Nephron progenitor cell (in vitro differentiated cells): Measurements from ENCODE around the gene NCS1.

Source experiments
- DNase-seq: peaks from one replicate; pipeline ENCODE4 v3.0.0; 2021
- H3K27ac Mint-ChIP-seq: 2 replicates; pipeline ENCODE4 v1.8.0; 2021; ENCODE audit warnings: mild to moderate bottlenecking, moderate library complexity, mixed read lengths
- H3K27me3 Mint-ChIP-seq: 2 replicates; pipeline ENCODE4 v1.8.0; 2021; ENCODE audit warnings: mild to moderate bottlenecking, low read depth, mixed read lengths; ENCODE audit not compliant: poor library complexity
- H3K36me3 Mint-ChIP-seq: 2 replicates; pipeline ENCODE4 v1.8.0; 2021; ENCODE audit warnings: low read depth, mixed read lengths
- H3K4me1 Mint-ChIP-seq: 2 replicates; pipeline ENCODE4 v1.8.0; 2021; ENCODE audit warnings: mixed read lengths
- H3K4me3 Mint-ChIP-seq: 2 replicates; pipeline ENCODE4 v1.8.0; 2021; ENCODE audit warnings: mild to moderate bottlenecking, moderate library complexity, mixed read lengths
- H3K9me3 Mint-ChIP-seq: 2 replicates; pipeline ENCODE4 v1.8.0; 2021; ENCODE audit warnings: mild to moderate bottlenecking, moderate library complexity, mixed read lengths
- CTCF ChIP-seq: fragments of 200-600 bp; sonication (generic); IDR thresholded peaks from 2 replicates; pipeline ENCODE4 v1.5.0; 2021; ENCODE audit warnings: antibody characterized with exemption

NCS1 gene

GRCh38 chr9:130208600-130209347 lies 36.6 kb downstream of the NCS1 start:
- H3K36me3 Mint-ChIP-seq = no peaks in the 10 kb centered on the region
- DNase-seq = no peak
- H3K9me3 Mint-ChIP-seq = no peaks in the 10 kb centered on the region
- peak overlapping the region; percentile 36 for H3K4me3 Mint-ChIP-seq
- no peaks in the 10 kb centered on the region for H3K27me3 Mint-ChIP-seq
- TF ChIP-seq CTCF = no peak
- peaks cover 70% of the 10 kb centered on the region for H3K4me1 Mint-ChIP-seq
- H3K27ac Mint-ChIP-seq = peak overlapping the region; percentile 88

- Mint-ChIP-seq H3K9me3 (no peaks in the 10 kb centered on the region), H3K27ac (peak overlapping the region; percentile 58), H3K4me1 (peaks cover 76% of the 10 kb centered on the region), H3K4me3 (peak overlapping the region; percentile 36), H3K27me3 (peaks cover 3% of the 10 kb centered on the region), H3K36me3 (no peaks in the 10 kb centered on the region)
- no peak for DNase-seq
- TF ChIP-seq CTCF = no peak
Measured at GRCh38 chr9:130209422-130209821, 37.2 kb downstream of the NCS1 start.

GRCh38 chr9:130211548-130212226 lies 39.5 kb downstream of the NCS1 start:
- DNase-seq = no peak
- H3K27ac Mint-ChIP-seq = no peak overlapping the region
- peaks cover 89% of the 10 kb centered on the region for H3K4me1 Mint-ChIP-seq
- peaks cover 7% of the 10 kb centered on the region for H3K27me3 Mint-ChIP-seq
- no peak overlapping the region for H3K4me3 Mint-ChIP-seq
- no peaks in the 10 kb centered on the region for H3K9me3 Mint-ChIP-seq
- TF ChIP-seq CTCF = no peak
- no peaks in the 10 kb centered on the region for H3K36me3 Mint-ChIP-seq

- peaks cover 84% of the 10 kb centered on the region for H3K4me1 Mint-ChIP-seq
- no peak for TF ChIP-seq CTCF
- H3K36me3 Mint-ChIP-seq = no peaks in the 10 kb centered on the region
- H3K4me3 Mint-ChIP-seq = no peak overlapping the region
- H3K27me3 Mint-ChIP-seq = peaks cover 7% of the 10 kb centered on the region
- no peak for DNase-seq
- peak overlapping the region; percentile 83 for H3K27ac Mint-ChIP-seq
- no peaks in the 10 kb centered on the region for H3K9me3 Mint-ChIP-seq
Measured at GRCh38 chr9:130212543-130213297, 40.5 kb downstream of the NCS1 start.

- Mint-ChIP-seq H3K36me3 (peaks cover 4% of the 10 kb centered on the region), H3K4me3 (peak overlapping the region; percentile 0), H3K27me3 (peaks cover 7% of the 10 kb centered on the region), H3K27ac (peak overlapping the region; percentile 83), H3K4me1 (peaks cover 77% of the 10 kb centered on the region), H3K9me3 (no peaks in the 10 kb centered on the region)
- TF ChIP-seq CTCF = no peak
- peak; percentile 74 for DNase-seq
Measured at GRCh38 chr9:130213911-130214761, 41.9 kb downstream of the NCS1 start.
